GM19324 (cell line): ENCODE measurements around the gene RNF151.
A peak's percentile ranks its signal among the peaks of the same experiment; 100 is the strongest.
"Not testable (repeated sequence)": the region's sequence is repeated elsewhere in the genome, so short reads cannot be mapped to it uniquely, and the experiment has no call there.

Experiments used
- ATAC-seq: cut with Tn5 transposase; IDR thresholded peaks from one replicate; pipeline ENCODE4 v1.9.1; 2021; ENCODE audit warnings: mild to moderate bottlenecking, moderate library complexity; ENCODE audit not compliant: unreplicated experiment, low FRiP score

The RNF151 gene

DNA sequence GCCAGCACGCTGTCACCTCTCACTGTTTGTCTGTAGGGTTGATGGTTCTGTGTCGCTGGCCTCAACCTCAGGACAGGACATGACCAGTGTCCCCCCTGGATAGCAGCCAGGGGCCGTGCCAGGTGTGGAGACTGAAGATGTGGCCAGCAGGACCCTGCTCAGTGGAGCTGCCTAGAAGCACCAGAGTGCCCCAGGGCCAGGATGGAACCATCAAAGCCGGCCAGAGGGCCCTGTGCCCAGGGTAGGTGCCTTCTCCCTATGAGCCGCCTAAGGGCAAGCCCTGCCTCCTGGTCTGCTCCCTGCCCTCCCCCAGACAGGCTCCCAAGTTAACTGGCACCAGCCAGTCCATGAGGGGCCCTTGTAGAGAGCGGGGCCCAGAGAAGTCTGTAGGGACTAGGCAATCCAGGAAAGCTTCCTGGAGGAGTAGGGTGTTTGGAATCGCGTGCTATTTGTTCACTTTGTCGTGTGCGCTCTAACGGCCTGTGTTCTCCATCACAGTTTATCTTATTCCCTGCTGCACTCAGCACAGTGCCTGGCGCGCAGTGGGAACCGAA lies 7.9 kb upstream of the RNF151 start:
- ATAC-seq: no peak

DNA sequence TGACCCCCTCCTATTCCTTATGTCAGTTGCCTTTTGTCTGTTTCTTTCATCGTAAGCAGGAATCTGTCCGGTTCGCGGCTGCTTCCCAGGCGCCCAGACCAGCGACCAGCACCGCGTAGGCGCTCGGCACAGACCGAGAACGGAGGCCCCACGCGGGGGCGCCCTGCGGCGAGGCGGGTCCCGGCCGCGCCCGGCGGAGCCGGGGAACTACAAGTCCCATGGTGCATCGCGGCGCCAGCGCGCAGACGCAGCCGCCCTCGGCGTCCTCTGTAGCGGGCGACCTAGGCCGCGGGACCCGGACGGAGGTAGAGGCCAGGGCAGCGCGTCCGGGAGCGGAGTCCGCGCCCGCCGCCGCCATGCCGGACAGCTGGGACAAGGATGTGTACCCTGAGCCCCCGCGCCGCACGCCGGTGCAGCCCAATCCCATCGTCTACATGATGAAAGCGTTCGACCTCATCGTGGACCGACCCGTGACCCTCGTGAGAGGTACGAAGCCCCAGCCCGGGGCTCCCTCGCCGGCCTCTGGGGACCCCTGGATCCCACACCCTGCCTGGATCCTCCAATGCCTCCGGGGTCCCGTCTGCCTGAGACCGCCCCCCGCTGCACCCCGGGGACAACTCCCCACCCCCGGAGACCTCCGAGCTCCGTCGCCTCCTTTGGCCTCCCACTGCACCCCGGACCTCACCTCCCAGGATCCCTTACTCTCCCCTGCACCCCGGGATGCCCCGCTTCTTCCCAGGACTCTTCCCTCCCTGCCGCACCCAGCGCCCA lies 7.2 kb upstream of the RNF151 start, which contains the start of gene NDUFB10:
NDUFB10 (plus strand) TSS at position 270 of the 771 bp plus-strand sequence; CDS start at position 357, 87 bp downstream.
- peak; percentile 73 for ATAC-seq

DNA sequence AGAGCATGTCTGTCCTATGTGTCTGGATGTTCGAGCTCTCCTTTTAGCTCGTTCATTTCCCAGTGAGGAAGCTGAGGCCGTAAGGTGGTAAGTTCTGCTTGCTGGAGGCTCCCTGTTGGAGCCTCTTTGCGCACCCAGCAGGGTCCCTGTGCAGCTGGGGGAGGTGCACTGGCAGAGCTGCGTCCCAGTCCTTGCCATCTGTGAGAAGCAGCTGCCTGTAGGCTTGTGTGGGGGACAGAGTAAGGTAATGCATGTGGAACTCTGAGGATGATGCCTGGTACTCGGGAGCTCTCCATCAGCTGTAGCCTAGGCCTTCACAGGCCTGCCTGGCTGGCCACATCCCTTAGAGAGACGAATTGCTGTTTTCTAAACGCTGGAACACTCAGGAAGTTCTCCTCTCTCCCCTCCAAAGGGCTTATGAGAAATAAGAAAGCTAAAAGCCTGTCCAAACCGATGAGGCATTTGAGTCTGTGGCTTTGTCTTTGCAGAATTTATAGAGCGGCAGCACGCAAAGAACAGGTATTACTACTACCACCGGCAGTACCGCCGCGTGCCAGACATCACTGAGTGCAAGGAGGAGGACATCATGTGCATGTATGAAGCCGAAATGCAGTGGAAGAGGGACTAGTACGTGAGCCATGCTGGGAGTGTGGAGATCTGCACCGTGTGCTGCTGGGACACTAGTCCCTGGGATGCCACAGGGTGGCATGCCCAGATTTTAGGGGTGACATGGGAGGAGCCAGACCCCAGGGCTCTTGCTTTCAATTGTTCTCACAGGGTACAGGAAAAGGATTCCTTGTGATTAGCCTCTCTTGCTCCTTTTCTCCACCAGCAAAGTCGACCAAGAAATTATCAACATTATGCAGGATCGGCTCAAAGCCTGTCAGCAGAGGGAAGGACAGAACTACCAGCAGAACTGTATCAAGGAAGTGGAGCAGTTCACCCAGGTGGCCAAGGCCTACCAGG lies 5.7 kb upstream of the RNF151 start:
- no peak for ATAC-seq

DNA sequence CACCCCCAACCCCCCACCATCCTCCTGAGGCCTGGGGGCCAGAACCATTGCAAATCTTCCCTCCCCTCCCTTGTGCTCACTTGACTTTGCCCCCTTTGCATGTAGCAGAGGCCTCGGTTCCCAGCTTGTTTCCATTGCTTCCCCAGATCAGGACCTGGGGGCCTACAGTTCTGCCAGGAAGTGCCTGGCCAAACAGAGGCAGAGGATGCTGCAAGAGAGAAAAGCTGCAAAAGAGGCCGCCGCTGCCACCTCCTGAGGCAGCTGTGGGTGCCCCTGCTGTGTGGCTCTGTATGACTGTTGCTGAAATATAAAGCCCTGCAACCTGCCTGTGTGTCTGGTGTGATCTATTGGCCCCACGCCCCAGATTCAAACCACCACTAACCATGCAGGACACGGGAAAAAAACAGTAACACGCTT lies 5.0 kb upstream of the RNF151 start:
- ATAC-seq: no peak

DNA sequence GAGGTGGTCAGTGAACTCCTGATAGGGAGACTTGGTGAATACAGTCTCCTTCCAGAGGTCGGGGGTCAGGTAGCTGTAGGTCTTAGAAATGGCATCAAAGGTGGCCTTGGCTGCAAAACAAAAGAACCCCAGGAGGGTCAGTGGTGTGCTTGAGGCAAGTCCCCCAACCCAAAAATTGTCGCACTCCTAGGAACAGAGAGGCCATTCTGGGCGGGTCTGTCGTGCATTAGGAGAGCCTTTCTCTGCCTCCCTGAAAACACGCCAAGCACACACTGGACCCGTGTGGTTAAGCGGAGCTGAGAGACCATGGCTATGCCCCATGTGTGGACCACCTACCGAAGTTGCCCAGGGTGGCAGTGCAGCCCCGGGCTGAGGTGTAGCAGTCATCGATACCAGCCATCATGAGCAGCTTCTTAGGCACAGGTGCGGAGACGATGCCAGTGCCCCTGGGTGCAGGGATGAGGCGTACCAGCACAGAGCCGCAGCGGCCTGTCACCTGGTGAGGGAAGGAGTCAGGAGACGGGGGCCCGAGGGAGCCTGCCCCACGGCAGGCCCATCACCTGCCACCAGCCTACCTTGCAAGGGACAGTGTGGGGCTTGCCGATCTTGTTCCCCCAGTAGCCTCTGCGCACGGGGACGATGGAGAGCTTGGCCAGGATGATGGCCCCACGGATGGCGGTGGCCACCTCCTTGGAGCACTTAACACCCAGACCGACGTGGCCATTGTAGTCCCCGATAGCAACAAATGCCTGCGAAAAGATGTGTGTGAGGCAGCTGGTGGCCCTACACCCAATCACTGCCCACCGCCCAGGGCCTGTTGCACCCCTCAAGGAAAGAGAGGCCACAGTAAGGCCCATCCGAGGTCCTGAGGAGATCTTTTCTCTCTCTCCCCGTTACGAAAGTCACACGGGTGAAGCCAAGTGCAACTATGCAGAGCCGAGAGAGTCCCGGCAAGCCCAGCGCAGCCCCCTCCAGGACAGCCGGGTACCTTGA lies 4.2 kb upstream of the RNF151 start:
- ATAC-seq: not testable (repeated sequence)

DNA sequence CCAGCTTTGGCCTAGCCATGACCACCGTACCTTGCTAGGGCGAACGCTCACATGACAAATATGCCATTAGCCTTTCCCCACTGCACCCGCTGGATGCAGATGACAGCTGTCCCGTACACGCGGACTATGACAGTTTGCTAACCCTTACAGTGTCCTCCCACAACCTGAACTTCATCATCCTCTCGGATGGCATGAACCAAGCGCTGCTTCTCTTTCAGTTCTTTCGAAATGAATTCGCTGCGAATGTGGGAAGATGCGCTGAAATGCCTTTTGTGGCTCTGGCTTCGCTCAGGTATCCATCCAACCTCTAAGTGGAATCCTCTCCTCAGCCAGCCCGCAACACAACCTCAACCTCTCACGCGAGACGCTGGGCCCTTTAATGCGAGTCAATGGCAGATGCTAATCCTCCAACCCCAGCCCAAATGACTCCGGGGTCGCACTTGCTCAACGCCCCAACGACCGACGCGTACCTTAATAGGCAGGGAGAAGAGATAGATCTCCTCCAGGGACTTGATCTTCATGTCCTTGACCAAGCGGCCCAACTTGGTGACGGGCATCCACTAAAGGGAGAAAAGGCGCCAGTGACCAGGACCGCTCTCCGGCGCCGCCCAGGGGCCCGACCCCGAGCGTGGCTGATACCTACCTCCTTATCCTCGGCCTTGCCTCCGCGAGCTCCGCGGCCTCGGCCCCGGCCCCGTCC lies 2.7 kb upstream of the RNF151 start:
- ATAC-seq: peak; percentile 7

DNA sequence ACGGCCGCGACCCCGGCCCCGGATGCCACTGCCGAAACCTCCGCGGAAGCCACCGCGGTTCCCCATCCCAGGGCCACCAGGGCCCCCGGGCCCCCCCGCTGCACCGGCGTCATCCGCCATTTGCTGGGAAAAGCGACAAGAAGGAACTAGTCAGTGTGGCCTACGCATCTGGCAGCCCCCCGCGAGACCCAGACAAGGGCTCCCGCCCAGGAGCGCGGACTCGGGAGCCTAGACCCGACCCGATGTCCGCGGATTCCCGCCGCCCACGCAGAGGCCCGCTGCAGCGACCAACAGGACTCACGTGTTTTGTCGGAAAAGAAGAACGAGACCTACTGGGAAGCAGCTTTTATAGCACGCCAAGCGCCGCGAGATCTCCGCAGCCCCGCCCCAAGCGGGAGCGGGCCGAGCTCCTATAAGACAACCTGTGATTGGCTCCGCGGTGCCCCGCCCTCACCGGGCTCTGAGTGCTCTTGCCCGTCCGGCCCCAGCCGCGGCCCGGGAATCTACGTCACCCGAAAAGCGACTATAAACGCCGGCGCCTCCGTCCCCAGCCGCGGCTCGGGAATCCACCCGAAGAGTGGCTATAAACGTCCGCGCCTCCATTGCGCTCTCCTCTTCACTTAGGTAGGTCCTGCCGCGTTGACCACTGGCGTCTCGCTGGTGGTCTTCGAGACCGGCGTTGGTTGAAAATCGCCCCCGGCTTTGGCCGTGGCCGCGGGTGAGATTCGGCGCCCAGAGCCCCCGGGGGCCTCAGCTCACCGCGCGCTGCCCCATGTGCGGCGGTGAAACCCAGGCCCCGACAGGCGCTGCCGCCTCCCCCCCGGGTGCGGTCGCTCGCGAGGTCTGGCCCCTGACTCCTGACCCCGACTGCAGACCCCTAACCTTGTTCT lies 1.9 kb upstream of the RNF151 start, which contains the start of gene RPS2:
RPS2 (minus strand) TSS at position 321 of the 890 bp plus-strand sequence; CDS start at position 120, 201 bp downstream.
- ATAC-seq: peak; percentile 88

DNA sequence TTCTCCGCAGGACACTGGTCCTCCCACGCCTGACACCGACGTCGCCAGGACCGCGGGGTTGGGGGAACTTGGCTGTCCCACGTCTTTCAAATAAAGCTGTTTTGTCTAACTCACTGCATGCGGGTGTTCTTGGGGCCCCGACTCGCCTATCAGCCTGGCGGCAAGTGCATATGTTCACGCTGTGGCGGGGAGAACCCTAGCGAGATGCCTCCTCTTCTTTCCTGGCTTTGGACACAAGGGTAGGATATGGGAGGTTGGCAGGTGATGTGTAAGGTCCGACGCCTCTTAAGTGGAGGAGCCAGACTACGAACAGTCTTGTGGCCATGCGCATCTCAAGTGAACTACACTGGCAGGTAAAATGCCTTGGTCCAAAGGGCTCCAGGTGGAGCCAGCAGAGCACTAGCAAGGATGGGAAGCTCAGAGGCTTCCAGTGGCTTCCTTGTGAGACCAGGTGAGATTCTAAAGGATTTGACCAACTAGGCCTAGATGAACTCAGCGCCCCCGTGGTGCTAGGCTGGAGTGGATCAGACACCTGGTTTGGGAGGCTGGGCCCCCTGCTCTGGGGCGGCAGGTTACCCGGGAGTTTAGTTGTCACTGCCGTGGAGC lies 1.2 kb upstream of the RNF151 start:
- ATAC-seq: no peak

DNA sequence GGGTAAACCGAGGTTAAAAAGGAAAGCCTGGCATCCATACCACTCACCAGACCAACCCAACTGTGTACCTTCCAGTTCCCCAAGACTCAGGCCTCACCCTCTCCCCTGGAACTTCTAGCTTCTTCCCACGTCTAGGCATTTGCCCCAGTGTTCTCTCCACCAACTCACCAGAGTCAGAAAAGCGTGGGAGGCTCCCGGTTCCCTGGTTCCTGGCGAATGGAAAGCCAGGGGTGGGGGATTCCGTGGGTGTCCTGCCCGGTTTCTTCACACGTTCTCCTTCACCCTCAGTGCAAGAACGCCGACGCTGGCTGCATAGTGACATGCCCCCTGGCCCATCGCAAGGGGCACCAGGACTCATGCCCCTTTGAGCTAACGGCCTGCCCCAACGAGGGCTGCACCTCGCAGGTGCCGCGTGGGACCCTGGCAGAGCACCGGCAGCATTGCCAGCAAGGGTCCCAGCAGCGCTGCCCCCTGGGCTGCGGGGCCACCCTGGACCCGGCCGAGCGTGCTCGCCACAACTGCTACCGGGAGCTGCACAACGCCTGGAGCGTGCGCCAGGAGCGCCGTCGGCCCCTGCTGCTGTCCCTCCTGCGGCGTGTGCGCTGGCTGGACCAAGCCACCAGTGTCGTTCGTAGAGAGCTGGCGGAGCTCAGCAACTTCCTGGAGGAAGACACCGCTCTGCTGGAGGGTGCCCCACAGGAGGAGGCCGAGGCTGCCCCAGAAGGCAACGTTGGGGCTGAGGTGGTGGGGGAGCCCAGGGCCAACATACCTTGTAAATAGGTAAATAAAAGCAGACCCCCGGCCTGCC lies 1.7 kb downstream of the RNF151 start:
- ATAC-seq: no peak

DNA sequence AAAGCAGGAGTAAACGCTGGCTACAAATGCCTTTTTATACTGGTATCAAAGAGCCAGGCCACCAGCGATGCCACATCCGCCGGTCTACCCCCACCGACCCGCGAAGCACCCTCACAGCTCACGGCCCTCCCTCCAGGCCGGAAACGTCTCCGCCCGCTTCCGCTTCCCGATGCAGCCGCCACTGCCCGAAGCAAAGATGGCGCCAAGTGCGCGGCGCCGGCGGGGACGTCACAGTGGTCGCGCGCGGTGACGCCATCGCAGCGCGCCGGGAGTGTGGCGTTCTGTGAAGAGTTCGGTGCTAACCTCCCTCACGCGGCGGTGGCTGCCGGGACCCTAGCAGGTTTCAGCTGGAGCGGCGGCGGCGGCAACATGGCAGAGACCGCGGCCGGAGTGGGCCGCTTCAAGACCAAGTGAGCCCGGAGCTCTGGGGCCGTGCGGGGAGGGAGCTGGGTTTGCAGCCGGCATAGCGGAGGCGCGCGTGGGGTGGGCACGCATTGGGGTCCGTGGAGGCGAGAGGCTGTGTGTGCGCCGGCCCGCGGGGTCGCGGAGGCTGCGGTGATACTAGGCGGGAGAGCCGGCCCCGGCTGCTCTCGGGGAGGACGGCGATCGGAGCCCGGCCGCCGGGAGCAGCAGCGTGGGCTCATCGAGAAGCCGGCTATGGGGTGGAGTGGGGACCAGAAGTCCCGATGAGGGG lies 5.3 kb downstream of the RNF151 start, which contains the start of gene TBL3:
TBL3 (plus strand) TSS at position 258 of the 694 bp plus-strand sequence; CDS start at position 370, 112 bp downstream.
- ATAC-seq: peak; percentile 88

DNA sequence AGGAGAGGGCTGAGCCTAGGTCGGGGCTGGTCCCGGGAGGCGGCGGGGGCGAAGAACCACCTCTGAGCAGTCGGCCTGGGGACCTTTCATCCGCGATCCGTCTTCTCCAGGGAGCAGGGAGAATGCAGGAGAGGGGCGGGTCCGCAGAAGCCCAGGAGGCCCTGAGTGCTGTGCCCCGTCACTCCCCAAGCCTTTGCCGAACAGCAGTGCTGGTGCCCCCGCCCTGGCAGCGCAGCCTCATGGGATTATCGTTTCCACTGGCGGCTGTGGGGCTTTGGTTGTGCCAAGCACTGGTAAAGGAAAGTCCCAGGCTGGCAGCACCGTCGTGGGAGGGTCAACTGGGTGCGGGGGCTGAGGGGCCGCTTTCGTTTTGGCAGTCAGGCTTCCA lies 5.8 kb downstream of the RNF151 start:
- ATAC-seq: peak; percentile 6

DNA sequence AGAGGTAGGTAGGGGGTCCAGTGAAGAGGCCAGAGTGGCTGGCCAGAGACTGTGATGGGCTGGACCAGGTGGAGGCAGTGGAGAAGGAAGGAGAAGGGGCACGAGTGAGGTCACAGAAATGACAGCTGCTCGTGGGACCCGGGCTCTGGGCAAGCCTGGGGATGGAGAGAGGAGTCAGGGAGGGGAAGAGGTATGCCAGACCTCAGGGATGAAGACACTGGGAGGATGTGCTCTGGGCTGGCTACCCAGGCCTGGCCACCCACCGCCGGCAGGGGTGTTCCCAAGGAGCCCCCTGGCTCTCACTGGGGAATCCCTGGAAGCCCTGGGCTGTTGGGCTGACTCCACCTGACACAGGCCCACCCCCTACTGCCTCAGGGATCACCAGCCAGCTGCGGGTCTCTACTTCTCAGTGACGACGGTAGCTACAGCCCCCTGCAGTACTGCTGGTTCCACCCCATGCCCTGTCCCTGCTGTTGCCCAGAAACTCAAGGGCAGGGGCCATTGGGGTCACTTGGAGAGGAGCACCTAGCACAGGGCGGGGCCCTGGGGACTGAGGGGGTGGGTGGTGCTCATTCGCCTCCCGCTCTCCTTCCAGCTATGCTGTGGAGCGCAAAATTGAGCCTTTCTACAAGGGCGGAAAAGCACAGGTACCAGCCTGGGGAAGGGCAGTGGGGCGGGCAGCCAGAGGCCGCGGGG lies 7.0 kb downstream of the RNF151 start:
- ATAC-seq: no peak

DNA sequence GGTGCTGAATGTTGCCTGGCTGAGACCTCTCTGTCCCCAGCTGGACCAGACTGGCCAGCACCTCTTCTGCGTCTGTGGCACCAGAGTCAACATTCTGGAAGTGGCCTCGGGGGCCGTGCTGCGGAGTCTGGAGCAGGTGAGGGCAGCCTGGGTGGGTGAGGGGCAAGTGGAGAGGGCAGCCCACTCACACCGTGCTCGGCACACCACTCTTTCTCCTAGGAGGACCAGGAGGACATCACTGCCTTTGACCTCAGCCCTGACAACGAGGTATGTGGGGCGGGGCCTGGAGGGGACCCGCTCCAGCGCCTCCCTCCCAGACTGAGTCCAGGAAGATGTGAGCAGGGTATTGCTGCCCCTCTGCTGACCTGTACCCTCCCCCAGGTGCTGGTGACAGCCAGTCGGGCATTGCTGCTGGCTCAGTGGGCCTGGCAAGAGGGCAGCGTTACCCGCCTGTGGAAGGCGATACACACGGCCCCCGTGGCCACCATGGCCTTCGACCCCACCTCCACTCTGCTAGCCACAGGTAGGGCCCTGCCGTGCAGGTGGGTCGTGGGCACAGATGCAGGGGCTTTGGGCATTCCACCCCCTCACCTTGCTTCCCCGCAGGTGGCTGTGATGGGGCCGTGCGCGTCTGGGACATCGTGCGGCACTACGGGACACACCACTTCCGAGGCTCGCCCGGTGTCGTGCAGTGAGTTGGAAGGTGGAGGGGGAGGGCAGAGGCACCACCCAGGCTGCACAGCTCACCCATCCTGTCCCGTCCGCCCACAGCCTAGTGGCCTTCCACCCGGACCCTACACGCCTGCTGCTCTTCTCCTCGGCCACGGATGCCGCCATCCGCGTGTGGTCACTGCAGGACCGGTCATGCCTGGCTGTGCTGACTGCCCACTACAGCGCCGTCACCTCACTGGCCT lies 7.8 kb downstream of the RNF151 start:
- ATAC-seq: no peak

DNA sequence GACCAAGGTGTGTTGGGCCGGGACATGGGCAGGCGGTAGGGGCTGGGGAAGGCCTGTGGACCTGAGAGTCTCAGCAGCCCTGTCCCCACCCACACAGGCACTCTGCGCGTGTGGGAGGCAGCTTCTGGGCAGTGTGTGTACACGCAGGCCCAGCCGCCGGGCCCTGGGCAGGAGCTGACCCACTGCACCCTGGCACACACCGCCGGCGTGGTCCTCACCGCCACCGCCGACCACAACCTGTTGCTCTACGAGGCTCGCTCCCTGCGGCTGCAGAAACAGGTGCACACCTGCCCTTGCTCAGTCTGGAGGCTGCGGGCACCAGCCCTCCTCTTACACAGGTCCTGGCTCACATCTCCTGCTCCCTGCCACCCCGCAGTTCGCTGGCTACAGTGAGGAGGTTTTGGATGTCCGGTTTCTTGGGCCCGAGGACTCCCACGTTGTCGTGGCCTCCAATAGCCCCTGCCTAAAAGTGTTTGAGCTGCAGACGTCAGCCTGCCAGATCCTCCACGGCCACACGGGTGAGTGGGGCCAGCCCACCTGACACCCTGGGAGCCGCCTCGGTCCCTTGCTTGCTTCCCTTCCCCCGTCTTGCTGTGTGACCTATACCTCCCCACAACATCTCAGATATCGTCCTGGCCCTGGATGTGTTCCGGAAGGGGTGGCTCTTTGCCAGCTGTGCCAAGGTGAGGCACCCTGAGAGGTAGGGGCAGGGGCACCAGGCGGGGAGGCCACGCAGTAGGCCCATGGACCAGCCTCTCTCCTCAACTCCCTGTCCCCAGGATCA lies 9.0 kb downstream of the RNF151 start:
- ATAC-seq: no peak
